BLaER1 treated with 17β-estradiol and CSF1 and Interleukin-3, amounts not matched to agents 10 nM and 100 nM (cell line): ENCODE data around the gene RAB5B.
"Not testable (repeated sequence)": the region's sequence is repeated elsewhere in the genome, so short reads cannot be mapped to it uniquely, and the experiment has no call there.

ENCODE experiments used
- H3K27ac ChIP-seq, 11 experiments: shearing (Covaris generic); formaldehyde crosslinking; 2 replicates each; pipeline ENCODE4 v1.8.1; 2022
- H3K27me3 ChIP-seq, 11 experiments: shearing (Covaris generic); formaldehyde crosslinking; 2 replicates each; pipeline ENCODE4 v1.8.1; 2022
- H3K36me3 ChIP-seq, 11 experiments: shearing (Covaris generic); formaldehyde crosslinking; 2 replicates each; pipeline ENCODE4 v1.8.1; 2022
- H3K4me1 ChIP-seq, 10 experiments: shearing (Covaris generic); formaldehyde crosslinking; 2 replicates each; pipeline ENCODE4 v1.8.1; 2022
- H3K4me2 ChIP-seq, 11 experiments: shearing (Covaris generic); formaldehyde crosslinking; 2 replicates each; pipeline ENCODE4 v1.8.1; 2022
- H3K4me3 ChIP-seq, 10 experiments: shearing (Covaris generic); formaldehyde crosslinking; 2 replicates each; pipeline ENCODE4 v1.8.1; 2022
- H3K9ac ChIP-seq, 11 experiments: shearing (Covaris generic); formaldehyde crosslinking; 2 replicates each; pipeline ENCODE4 v1.8.1; 2022
- H3K9me3 ChIP-seq, 11 experiments: shearing (Covaris generic); formaldehyde crosslinking; replicated peaks in 1 of 11; 2 replicates each; pipeline ENCODE4 v1.8.1; 2022
- H4K20me1 ChIP-seq, 11 experiments: shearing (Covaris generic); formaldehyde crosslinking; 2 replicates each; pipeline ENCODE4 v1.8.1; 2022
- Cebpa-rat ChIP-seq, 11 experiments: shearing (Covaris generic); IDR thresholded peaks; 2 replicates each; pipeline ENCODE4 v1.8.1; 2022

The RAB5B gene

DNA sequence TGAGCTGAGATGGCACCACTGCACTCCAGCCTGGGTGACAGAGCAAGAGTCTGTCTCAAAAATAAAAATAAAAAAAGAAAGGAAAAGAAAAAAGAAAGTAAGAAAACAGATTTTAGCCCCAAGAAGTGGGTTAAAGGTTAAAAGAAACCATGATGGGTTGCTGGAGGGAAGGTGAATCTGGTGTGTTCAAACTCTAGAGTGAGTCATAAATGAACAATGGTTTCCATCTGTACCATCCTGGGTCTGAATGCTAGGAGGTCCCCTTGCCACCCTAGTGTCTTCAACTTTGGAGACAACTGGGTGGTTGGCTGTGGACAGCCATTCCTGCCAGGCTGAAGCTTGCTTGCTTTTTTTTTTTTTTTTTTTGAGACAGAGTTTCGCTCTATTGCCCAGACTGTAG is 66.3 kb downstream of the RAB5B start:
- no peaks in the 10 kb centered on the region for H3K27me3 ChIP-seq
- H4K20me1 ChIP-seq = peaks cover 6 to 32% (median 29%) of the 10 kb centered on the region in 11 experiments; a peak in 20 of 22 replicates
- H3K4me1 ChIP-seq = peaks cover 18 to 27% (median 23%) of the 10 kb centered on the region in 10 experiments
- H3K9me3 ChIP-seq = no peaks in the 10 kb centered on the region
- H3K9ac ChIP-seq = no peak overlapping the region
- H3K36me3 ChIP-seq = peaks cover 36 to 64% (median 49%) of the 10 kb centered on the region in 11 experiments
- no peak overlapping the region for H3K27ac ChIP-seq
- TF ChIP-seq Cebpa-rat (IDR thresholded peaks at IDR 0.05) = no peak
- H3K4me3 ChIP-seq = no peak overlapping the region
- H3K4me2 ChIP-seq = peak overlapping the region in 1 of 11 experiments; percentile 73; a peak in 1 of 22 replicates

GRCh38 chr12:56040963-56041551 is 67.2 kb downstream of the RAB5B start:
- Histone ChIP-seq H3K9me3 (no peaks in the 10 kb centered on the region), H3K27ac (peak overlapping the region; percentile 28 to 97 (median 62); a peak in 19 of 22 replicates), H3K4me2 (peak overlapping the region; percentile 67 to 84 (median 79)), H3K9ac (peak overlapping the region; percentile 61 to 96 (median 71)), H3K27me3 (no peaks in the 10 kb centered on the region), H3K4me3 (peak overlapping the region; percentile 39 to 94 (median 54); a peak in 19 of 20 replicates), H4K20me1 (peaks cover 6 to 41% (median 37%) of the 10 kb centered on the region in 11 experiments; a peak in 20 of 22 replicates), H3K4me1 (peaks cover 18 to 27% (median 23%) of the 10 kb centered on the region in 10 experiments), H3K36me3 (peaks cover 36 to 64% (median 49%) of the 10 kb centered on the region in 11 experiments)
- TF ChIP-seq Cebpa-rat (IDR thresholded peaks at IDR 0.05) = no peak

DNA sequence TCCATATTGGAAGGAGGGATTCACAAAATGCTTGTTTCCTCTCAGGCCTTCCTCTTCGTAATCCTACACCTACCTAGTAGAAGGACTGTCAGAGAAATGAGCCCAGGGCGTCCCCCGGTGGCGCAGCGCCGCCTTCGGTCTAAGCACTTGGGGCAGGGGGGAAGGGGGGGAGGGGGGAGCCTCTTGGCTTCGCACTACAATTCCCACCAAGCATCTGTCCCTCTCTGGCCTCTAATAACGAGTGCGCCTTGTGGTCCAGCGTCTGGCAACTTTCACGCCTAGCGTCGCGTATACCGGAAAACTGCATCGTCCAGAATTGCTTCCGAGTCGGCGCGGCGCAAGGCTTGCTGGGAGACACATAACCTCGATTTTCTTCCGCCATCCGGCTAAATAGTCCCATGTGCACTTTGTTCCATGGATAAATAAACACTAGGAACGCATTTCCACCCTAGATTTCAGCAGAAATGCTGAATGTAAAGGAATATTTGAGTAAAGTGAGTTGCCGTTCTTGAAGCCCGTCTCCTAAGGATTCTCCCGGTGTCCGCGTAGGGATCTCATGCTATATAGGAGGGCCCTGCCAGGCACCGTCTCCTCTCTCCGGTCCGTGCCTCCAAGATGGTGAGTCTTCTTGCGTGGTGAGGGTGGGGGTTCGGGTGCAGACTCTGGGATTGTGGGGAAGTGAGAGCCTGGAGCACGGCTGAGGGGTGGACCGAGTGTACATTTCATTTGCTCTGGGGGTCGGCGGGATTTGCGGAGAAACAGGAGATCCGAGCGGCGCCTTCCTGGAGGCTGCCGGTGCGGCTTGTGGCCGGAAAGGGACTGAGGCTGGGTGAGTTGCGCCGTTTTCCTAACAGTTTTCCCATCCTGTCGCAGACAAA is 67.9 kb downstream of the RAB5B start, which contains the start of gene RPS26:
Gene RPS26 (plus strand): TSS at position 367 of the 878 bp plus-strand sequence. CDS start 249 bp downstream, at position 616.
- Histone ChIP-seq H4K20me1 (peaks cover 6 to 47% (median 44%) of the 10 kb centered on the region in 11 experiments; a peak in 21 of 22 replicates), H3K27me3 (no peaks in the 10 kb centered on the region), H3K9me3 (no peaks in the 10 kb centered on the region), H3K4me2 (peak within 1 kb of the TSS; percentile 91 to 97 (median 95)), H3K4me1 (peaks cover 18 to 29% (median 26%) of the 10 kb centered on the region in 10 experiments), H3K4me3 (peak within 1 kb of the TSS; percentile 69 to 94 (median 90)), H3K9ac (peak within 1 kb of the TSS; percentile 93 to 99 (median 96)), H3K27ac (peak within 1 kb of the TSS; percentile 95 to 99 (median 98)), H3K36me3 (peaks cover 35 to 64% (median 49%) of the 10 kb centered on the region in 11 experiments)
- TF ChIP-seq Cebpa-rat (IDR thresholded peaks at IDR 0.05) = no peak

GRCh38 chr12:56042430-56042813 is 68.5 kb downstream of the RAB5B start:
- H3K9ac ChIP-seq = peak overlapping the region; percentile 93 to 99 (median 96)
- H3K27ac ChIP-seq = peak overlapping the region; percentile 95 to 99 (median 98)
- peaks cover 18 to 31% (median 27%) of the 10 kb centered on the region in 10 experiments for H3K4me1 ChIP-seq
- peak overlapping the region; percentile 69 to 94 (median 90) for H3K4me3 ChIP-seq
- peaks cover 35 to 59% (median 49%) of the 10 kb centered on the region in 11 experiments for H3K36me3 ChIP-seq
- H3K9me3 ChIP-seq, H3K27me3 ChIP-seq: not testable (repeated sequence)
- peaks cover 6 to 48% (median 45%) of the 10 kb centered on the region in 11 experiments; a peak in 21 of 22 replicates for H4K20me1 ChIP-seq
- H3K4me2 ChIP-seq = peak overlapping the region; percentile 91 to 97 (median 95)

- H3K27ac ChIP-seq = peak overlapping the region; percentile 95 to 99 (median 98)
- no peak for TF ChIP-seq Cebpa-rat (IDR thresholded peaks at IDR 0.05)
- peaks cover 6 to 48% (median 45%) of the 10 kb centered on the region in 11 experiments; a peak in 21 of 22 replicates for H4K20me1 ChIP-seq
- peaks cover 36 to 59% (median 48%) of the 10 kb centered on the region in 11 experiments for H3K36me3 ChIP-seq
- H3K4me1 ChIP-seq = peaks cover 18 to 31% (median 27%) of the 10 kb centered on the region in 10 experiments
- peak overlapping the region; percentile 93 to 99 (median 96) for H3K9ac ChIP-seq
- no peaks in the 10 kb centered on the region for H3K9me3 ChIP-seq
- H3K4me2 ChIP-seq = peak overlapping the region; percentile 91 to 97 (median 95)
- H3K4me3 ChIP-seq = peak overlapping the region; percentile 69 to 94 (median 90)
- no peaks in the 10 kb centered on the region for H3K27me3 ChIP-seq
These were observed 69.0 kb downstream of the RAB5B start for GRCh38 chr12:56042843-56043242.
